ENCODE data around the gene LHX2.

The LHX2 gene

GRCh38 chr9:124013309-124014210 is 2.0 kb downstream of the LHX2 start:
- DNase-seq (ENCODE audit: low spot score), result no peak

GRCh38 chr9:124014211-124014955 is 2.8 kb downstream of the LHX2 start:
- DNase-seq (ENCODE audit: low spot score), result no peak

- DNase-seq (ENCODE audit: low spot score), result no peak
Observed at GRCh38 chr9:124014956-124015660, 3.5 kb downstream of the LHX2 start.

GRCh38 chr9:124015661-124016131 is 4.1 kb downstream of the LHX2 start:
- no peak for DNase-seq (ENCODE audit: low spot score)

GRCh38 chr9:124016175-124017050 is 4.8 kb downstream of the LHX2 start:
- DNase-seq (ENCODE audit: low spot score), result no peak

- no peak for DNase-seq (ENCODE audit: low spot score)
Observed at GRCh38 chr9:124017051-124017928, 5.7 kb downstream of the LHX2 start.

- peak; percentile 34 for DNase-seq (ENCODE audit: low spot score)
Observed at GRCh38 chr9:124017929-124018729, 6.6 kb downstream of the LHX2 start.

- no peak for DNase-seq (ENCODE audit: low spot score)
Observed at GRCh38 chr9:124018730-124019697, 7.4 kb downstream of the LHX2 start.

GRCh38 chr9:124019771-124020519 is 8.4 kb downstream of the LHX2 start:
- DNase-seq (ENCODE audit: low spot score), result no peak

- no peak for DNase-seq (ENCODE audit: low spot score)
Observed at GRCh38 chr9:124020520-124021384, 9.2 kb downstream of the LHX2 start.

GRCh38 chr9:124021385-124021769 is 9.8 kb downstream of the LHX2 start:
- no peak for DNase-seq (ENCODE audit: low spot score)

GRCh38 chr9:124022201-124023121 is 10.9 kb downstream of the LHX2 start:
- DNase-seq (ENCODE audit: low spot score), result no peak

GRCh38 chr9:124024107-124024506 is 12.5 kb downstream of the LHX2 start:
- no peak for DNase-seq (ENCODE audit: low spot score)

GRCh38 chr9:124029617-124030016 is 18.0 kb downstream of the LHX2 start:
- DNase-seq (ENCODE audit: low spot score), result no peak

- DNase-seq (ENCODE audit: low spot score), result peak; percentile 75
Observed at GRCh38 chr9:124030969-124031451, 19.4 kb downstream of the LHX2 start.

All from AG20443 (cell line).